CD4-positive, alpha-beta T cell treated with Interleukin-17A for 1 hour (primary cell): Measurements from ENCODE around the gene GOLGA6L10.
A peak's percentile ranks its signal among the peaks of the same experiment; 100 is the strongest.
"Not testable (repeated sequence)": the region's sequence is repeated elsewhere in the genome, so short reads cannot be mapped to it uniquely, and the experiment has no call there.

Experiments
- DNase-seq: peaks from one replicate; pipeline ENCODE4 v3.0.0-alpha.2; 2020

GOLGA6L10 gene, protein sequence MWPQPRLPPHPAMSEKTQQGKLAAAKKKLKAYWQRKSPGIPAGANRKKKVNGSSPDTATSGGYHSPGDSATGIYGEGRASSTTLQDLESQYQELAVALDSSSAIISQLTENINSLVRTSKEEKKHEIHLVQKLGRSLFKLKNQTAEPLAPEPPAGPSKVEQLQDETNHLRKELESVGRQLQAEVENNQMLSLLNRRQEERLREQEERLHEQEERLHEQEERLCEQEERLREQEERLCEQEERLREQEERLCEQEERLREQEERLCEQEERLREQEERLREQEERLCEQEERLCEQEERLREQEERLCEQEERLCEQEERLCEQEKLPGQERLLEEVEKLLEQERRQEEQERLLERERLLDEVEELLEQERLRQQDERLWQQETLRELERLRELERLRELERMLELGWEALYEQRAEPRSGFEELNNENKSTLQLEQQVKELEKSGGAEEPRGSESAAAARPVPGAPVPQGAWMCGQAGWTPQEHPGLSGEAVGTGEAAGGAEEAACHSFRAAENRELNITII

DNA sequence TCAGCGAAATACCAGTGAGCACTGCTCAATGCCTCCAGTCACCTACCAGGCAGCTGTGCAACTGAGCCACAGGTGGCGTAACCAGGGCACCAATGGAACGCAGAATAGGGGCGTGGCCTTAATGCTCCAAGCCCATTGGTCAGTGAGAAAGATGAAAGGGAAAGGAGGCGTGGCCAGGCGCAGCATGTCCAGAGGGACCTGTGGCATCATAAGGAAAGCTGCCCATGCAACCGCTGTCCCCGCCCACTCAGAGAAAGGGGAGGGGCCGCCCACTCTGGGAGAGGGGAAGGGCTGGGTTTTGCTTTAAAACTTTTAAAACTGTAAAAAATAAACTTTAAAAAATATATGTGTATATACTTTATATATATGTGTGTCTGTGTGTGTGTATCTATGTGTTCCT, at the start of gene GOLGA6L10:
Gene GOLGA6L10, minus strand, starts transcription at position 101 of the 400 bp plus-strand sequence. Its CDS starts 100 bp downstream, at position 1.
- DNase-seq = not testable (repeated sequence)

DNA sequence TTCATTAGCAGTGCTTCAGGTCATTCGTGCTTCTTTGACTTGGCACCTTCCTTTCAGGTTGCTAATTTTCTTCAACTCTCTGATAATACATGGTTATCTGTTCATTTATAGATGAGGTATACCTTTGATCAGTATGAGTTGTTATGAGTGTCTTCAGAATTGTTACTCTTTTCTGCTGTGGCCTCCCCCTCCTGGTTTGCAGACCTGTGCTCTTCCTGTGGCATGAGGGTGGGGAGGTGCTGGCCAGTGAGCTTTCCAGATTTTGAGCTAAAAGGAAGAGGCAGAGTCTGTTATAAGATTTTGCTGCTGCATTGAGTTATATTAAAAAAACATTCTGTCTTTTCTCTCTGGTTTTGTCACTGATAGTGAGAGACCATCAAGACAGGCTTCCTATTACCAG, 49.5 kb upstream of the GOLGA6L10 start:
- no peak for DNase-seq

DNA sequence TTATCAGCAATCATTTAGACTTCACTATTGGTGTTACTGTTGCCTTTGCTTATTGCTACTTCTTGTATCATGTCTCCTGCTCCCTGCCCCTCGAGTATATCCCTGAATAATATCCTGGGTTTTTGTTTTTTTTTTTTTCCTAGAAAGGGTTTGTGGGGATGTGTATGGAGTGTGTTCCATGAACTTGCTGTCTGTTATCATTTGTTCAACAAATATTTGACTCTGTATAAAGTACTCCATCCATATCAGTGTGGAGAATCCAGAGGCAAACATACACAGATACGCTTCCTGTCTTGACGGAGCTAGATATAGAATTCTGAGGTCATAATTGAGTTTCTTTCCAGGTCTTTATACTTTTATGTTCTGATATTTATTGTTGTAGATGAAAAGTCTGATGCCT, 48.5 kb upstream of the GOLGA6L10 start:
- no peak for DNase-seq

DNA sequence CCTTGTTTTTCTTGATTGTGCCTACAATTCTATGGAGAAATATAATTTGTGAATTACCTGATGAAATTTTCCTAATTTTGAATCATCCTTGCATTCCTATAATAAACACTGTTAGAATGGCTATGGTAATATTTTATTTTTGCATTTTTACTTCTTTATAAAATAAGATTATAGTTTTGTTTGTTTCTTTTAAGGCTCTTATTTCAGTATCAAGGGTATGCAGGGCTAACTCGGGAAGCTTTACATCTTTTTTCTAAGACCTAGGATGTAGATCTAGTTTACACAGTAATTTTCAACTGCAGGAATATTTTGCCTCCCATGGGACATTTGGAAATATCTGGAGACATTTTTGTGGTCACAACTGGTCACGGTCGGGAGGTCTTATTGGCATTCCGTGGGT, 46.5 kb upstream of the GOLGA6L10 start:
- DNase-seq = not testable (repeated sequence)

DNA sequence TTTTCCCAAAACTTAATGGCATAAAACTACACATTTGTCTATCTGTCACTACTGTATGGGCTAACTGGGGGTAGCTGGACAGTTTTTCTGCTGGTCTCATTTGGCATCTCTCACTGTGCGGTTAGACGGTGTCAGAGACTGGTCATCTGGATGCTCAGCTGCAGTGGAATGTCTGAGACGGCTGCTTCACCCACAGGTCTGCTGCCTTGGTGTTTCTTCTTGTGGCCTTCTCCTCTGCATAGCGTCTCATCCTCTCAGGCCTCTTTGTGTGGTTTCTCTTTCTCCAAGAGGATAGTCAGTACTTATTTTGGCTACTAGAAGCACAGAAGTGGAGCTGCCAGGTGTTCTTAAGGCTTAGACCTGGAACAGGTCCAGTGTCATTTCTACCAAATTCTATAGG, 44.4 kb upstream of the GOLGA6L10 start:
- no peak for DNase-seq

DNA sequence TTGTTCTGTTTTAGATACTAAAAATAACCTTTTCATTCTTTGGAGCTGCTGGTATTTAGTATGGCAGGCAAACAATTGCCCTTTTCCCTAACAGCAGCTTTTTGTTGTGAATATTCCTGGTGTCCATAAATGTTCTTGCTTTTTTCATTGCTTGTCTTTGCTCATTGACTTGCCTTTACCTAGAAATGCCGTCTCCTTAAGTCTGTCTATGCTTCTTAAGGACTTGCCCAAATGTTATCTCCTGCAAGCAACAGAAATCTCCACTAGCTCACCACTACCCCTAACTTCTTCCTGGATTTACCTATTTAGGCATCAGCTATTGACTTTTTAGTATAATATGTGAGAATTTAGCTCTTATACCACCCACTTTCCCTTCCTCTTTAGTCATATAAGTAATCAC, 42.8 kb upstream of the GOLGA6L10 start:
- DNase-seq = not testable (repeated sequence)

DNA sequence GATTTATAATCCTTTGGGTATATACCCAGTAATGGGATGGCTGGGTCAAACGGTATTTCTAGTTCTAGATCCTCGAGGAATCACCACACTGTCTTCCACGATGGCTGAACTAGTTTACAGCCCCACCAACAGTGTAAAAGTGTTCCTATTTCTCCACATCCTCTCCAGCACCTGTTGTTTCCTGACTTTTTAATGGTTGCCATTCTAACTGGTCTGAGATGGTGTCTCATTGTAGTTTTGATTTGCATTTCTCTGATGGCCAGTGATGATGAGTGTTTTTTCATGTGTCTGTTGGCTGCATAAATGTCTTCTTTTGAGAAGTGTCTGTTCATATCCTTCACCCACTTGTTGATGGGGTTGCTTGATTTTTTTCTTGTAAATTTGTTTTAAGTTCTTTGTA, 40.9 kb upstream of the GOLGA6L10 start:
- not testable (repeated sequence) for DNase-seq

DNA sequence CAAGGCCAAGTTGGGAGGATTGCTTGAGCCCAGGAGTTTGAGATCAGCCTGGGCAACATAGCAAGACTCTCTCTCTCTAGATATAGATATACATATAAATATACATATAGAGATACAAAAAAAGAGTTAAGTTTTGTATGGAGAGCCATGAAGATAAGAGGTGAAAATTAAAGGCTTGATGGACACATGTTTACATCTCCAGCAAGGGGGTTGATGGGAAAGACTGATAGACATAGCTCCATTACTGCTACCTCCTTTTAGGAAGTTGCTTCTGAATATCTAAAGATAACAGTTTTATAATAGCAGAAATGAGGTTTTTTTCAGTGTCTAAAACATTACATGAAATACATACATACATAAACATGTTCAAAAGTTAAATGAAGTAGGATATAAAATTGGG, 37.9 kb upstream of the GOLGA6L10 start:
- DNase-seq = not testable (repeated sequence)

DNA sequence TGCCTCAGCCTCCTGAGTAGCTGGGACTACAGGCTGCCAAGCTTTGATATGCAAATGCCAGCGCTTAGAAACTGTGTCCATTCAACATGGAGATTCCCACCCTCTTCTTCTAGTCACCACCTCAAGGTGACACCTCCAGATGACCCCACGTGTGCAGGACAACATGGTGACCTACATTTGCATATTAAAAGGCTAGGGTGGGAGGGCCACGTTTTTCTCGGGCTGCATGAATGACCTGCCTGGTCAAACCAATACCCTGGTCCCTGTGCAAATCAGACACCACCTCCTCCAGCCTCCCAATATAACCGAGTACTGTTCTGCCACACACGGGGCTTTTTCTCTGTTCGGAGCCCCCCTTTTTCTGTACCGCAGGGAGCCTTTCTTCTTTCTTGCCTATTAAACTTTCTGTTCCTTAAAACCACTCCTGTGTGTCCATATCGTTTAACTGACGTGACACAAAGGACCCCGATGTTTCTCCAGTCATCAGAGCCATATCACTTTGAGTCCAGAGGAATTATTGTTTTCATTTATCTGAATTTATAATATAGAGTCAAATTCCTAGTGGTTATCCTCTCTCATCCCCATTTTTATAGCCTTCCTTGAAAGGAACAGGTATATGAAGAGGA, 32.2 kb upstream of the GOLGA6L10 start:
- not testable (repeated sequence) for DNase-seq

DNA sequence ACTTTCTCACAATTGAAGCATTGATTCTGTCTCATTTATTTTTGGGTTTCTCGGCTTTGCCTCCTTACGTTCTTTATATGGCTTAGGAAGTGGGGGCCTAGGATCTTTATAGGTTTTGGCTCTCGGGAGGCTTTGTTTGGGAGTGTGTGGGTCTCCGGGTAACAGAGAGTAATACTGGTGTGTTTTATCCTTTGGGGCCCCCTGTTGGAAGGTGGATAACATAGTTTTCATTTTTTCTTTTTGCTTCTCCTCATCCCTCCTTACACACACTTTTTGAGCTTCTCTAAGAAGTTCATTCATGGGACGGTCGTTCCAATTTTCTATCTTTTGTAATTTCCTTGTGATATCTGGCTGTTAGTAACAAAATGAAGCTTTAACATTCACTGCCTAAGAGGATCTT, 30.3 kb upstream of the GOLGA6L10 start:
- not testable (repeated sequence) for DNase-seq

DNA sequence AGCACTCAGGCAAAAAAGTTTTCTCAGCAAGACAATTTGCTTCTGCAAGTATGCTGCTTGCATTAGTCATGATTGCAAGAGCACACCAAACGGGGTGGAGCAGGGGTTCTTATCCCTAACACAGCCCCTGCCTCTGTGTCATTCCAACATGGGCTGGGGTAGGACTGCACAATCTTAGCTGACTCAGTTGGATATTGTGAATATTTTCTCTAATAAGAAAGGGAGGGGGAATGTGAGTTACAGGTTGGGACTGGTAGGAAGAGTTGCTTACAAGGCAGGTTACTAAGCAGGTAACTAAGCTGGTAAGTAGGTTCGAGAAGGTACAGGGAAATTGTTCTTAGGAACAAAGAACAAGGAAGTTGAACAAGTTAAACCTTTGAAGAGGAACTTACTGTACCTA, 24.4 kb upstream of the GOLGA6L10 start:
- DNase-seq = not testable (repeated sequence)

DNA sequence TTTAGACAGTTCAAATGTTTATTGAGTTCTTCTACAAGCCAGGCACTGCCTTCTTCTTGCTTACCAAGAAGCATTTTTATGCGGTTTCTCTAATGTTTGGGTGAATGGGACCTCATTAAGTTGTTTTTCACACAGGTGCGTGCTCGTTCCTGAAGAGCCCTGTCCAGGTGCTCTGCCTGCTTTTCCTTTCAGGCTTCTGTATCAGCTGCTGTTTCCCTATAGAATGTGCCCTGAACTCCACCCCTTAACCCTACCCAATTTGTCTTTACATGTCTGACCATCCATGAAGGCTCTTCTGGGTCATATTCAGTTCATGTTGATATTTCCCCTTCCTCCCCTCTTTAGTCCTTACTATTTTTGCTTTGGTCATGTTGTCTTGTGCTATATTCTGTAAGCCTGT, 22.4 kb upstream of the GOLGA6L10 start:
- DNase-seq = no peak

DNA sequence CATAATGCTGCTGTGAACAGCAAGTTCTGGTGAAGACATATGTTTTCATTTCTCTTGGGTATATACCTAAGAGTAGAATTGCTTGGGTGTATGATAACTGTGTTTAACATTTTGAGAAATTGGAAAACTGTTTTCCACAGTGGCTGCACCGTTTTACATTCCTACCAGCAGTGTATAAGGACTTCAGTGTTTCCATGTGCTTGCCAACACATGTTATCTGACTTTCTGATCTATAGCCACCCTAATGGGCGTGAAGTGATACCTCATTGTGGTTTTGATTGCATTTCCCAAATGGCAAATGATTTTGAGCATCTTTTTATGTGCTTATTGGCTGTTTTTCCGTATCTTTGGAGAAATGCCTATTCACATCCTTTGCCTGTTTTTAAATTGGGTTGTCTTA, 18.5 kb upstream of the GOLGA6L10 start:
- DNase-seq = not testable (repeated sequence)

DNA sequence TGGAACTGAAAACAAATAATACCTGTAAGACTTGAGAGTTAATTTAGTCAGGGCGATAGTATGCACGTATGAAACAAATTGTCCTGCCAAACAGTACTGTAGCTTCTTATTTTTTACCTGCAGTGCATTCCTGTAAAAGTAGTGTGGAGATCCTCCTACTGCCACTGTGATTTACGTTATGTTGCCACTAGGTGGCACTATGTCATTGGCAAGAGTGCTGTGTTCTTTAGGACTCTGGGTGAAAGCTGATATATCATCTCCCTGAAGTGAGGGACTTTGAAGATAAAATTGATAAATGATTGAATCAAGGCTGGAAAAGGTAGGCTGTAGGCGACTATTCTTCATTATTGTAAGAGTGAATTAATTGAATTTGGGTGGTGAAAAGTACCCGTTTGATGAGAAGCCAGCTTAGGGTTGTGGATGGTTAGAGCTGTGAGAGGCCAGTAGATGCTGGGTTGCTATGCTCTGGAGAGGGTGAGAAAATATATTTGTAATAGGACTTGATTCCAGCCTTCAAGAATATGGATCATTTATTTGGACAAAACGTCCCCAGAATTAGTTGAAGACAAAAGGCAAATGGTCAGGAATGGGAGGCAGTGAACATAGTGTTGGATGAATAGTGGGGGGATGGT, 16.5 kb upstream of the GOLGA6L10 start:
- peak; percentile 69 for DNase-seq

DNA sequence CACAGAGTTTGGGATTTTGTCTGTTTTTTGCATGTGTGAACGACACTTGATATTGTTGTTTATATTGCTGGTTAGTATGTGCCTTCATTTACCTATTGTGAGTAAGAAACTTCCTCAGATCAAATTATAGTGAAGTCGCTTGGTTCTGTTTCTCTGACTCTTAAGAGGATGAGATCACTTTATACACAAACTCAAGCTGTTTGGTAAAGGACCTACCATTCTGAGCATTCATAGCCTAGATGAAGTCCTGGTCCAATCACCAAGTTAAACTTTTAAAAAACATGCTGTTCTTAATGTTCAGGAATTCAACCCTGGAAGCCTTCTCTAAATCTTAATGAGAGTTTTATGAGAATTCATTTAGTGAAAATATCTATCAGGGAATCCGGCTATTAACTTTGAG, 15.3 kb upstream of the GOLGA6L10 start:
- DNase-seq = not testable (repeated sequence)

DNA sequence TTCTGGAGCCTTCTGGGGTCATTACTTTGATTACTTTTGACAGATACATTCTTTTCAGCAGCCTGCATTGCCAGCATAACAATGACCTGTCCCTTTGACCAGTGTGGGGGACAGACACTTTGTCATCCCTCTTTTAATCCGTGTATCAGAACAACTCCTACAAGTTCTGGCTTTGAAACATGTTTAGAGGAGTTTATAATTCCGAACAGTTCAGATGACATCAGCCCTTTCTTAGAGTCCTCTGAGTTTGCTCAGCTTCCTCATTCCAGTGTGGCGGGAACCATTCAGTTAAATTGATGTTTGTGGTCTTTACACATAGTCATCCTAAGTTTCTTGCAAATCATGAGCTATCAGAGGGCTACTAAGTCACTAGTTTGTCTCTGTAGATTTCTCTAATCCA, 13.5 kb upstream of the GOLGA6L10 start:
- DNase-seq = not testable (repeated sequence)

DNA sequence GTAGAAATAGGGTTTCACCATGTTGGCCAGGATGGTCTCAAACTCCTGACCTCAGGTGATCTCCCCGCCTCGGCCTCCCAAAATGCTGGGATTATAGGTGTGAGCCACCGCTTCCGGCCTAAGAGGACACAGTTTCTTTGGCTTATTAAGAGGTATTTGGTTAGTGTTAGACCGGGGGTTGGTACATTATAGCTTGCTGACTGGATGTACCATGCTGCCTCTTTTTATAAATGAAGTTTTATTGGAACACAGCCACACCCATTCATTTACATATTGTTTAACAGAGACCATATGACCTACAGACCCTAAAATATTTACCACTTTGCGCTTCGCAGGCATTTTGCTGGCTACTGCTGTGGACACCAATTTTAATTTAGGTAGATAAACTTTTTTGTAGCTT, 11.3 kb upstream of the GOLGA6L10 start:
- DNase-seq = not testable (repeated sequence)

DNA sequence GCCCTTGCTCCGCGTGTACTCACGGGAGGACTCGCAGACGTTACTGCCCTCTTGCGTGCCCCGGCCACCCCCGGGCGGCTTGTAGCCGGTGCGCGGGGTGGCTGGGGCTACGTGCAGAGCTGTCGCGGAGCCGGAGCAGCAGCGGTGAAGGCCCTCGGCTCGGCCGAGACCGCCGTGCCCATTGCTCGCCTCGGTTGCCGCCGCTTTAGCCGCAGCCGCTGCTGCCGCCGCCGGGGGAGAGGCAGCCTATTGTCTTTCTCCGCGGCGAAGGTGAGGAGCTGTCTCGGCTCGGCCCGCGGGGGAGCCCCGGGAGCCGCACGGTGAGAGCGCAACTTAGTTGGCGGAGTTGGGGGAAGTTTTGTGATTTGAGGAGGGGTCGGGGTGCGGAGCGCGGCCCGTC, 5.8 kb upstream of the GOLGA6L10 start:
- DNase-seq = not testable (repeated sequence)

DNA sequence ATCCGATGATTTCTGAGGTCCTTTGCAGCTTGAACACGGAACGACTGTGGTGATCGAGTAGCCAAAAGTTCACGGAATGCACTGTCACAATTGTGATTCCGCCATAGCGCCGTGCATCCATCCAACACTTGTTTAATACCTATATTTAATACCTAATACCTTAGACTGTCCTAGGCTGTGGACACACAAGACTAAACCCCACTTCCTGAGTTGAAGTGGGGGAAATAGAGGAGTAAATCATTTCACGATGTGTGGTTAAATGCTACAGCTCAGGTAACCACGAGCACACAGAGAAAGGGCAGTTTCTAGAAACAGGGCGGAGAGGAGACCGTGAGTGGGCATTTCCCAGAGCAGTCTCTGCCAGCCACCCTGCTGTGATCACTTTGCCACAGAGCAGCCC, 5.3 kb upstream of the GOLGA6L10 start:
- DNase-seq = peak; percentile 46

DNA sequence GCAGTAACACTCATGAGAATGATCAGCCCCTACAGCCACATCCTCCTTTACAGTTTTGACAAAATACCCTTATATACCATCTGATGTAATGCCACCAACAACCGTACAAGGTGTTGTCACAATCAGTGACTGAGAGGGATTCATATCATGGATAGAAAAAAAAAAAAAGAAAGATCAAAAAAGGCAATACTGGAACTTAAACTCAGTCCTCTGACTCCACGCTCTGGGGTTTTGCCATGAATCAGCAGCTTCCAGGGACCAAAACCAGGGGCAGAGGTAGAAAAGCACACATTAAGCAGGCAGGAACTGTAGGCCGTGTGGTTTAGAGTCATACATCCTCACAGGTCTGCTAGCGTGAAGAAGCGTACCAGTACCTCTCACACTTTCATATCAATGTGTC, 1.6 kb downstream of the GOLGA6L10 start:
- not testable (repeated sequence) for DNase-seq

DNA sequence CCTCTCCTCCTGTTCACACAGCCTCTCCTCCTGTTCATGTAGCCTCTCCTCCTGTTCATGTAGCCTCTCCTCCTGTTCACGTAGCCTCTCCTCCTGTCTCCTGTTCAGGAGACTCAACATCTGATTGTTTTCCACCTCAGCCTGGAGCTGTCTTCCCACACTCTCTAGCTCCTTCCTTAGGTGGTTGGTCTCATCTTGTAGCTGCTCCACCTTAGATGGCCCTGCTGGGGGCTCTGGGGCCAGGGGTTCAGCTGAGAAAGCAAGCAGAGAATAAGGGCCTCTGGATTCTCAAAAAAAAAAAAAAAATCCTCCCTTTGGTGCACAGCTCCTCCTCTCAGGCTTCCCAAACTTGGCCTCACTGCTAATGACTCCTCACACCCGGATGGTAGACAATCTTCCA, 4.1 kb downstream of the GOLGA6L10 start:
- not testable (repeated sequence) for DNase-seq

DNA sequence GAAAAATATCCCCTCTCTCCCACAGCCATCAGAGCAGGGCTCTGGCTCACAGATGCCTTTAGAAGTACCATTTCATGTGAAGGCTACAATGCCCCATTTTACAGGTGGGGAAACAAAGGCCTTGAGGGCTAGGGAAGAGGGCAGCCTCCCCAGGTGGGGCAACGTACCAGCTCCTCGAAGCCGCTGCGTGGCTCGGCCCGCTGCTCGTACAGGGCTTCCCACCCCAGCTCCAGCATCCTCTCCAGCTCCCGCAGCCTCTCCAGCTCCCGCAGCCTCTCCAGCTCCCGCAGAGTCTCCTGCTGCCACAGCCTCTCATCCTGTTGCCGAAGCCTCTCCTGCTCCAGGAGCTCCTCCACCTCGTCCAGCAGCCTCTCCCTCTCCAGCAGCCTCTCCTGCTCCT, 4.9 kb downstream of the GOLGA6L10 start:
- DNase-seq = not testable (repeated sequence)

DNA sequence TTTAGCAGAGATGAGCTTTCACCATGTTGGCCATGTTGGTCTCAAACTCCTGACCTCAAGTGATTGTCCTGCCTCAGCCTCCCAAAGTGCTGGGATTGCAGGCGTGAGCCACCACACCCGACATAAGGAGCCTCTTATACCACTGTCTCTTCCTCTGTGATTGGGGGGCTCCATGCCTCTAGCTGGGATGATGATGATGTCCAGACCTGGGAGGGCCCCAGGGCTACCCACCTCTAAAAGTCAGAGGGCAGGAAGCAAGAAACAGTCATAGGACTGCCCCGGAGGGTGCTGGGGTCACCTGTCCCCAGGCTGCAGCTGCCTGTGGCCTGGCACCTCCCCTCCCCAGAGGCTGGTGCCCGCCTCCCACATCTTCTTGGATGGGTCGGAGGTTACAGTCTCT, 5.4 kb downstream of the GOLGA6L10 start:
- not testable (repeated sequence) for DNase-seq
